Retinal pigment epithelial cell (primary cell): ENCODE data around the gene LPP.

Experiments used
- DNase-seq: peaks from one replicate; pipeline ENCODE4 v3.0.0-alpha.2; 2010; ENCODE audit warnings: low read depth
- H3K4me3 ChIP-seq: 2 replicates; pipeline ENCODE4 v1.5.1; 2011; ENCODE audit warnings: mild to moderate bottlenecking, low read length, control low read depth, moderate library complexity
- CTCF ChIP-seq: conservative IDR thresholded peaks from 2 replicates; pipeline ENCODE4 v1.5.1; 2011; ENCODE audit warnings: low read depth, low read length, control low read depth, inconsistent platforms

LPP gene

GRCh38 chr3:188269040-188269439 is 115.1 kb downstream of the LPP start:
- DNase-seq = no peak
- no peak overlapping the region for H3K4me3 ChIP-seq
- TF ChIP-seq CTCF = no peak

- no peak overlapping the region for H3K4me3 ChIP-seq
- peak; percentile 95 for DNase-seq
- no peak for TF ChIP-seq CTCF
Measured at GRCh38 chr3:188270423-188270972, 116.5 kb downstream of the LPP start.

- TF ChIP-seq CTCF = no peak
- H3K4me3 ChIP-seq = no peak overlapping the region
- no peak for DNase-seq
Measured at GRCh38 chr3:188271226-188271914, 117.4 kb downstream of the LPP start.

GRCh38 chr3:188272481-188273372 is 118.8 kb downstream of the LPP start:
- peak; percentile 61 for DNase-seq
- no peak for TF ChIP-seq CTCF
- H3K4me3 ChIP-seq = no peak overlapping the region

GRCh38 chr3:188274249-188274915 is 120.4 kb downstream of the LPP start:
- no peak overlapping the region for H3K4me3 ChIP-seq
- TF ChIP-seq CTCF = no peak
- DNase-seq = no peak

- no peak for TF ChIP-seq CTCF
- DNase-seq = no peak
- no peak overlapping the region for H3K4me3 ChIP-seq
Measured at GRCh38 chr3:188276375-188276774, 122.4 kb downstream of the LPP start.
